ENCODE results near the gene C1QL1. TPM values are rescaled to one million over a fixed set of nuclear protein-coding genes. Genes with fewer than 3 reads are reported as not detected.

Gene C1QL1
- total and polyA plus RNA-seq, 9 of the 15 experiments (the other 6 are each of a cell fraction or from before 2014, with no cell fraction given) = 0.07 to 0.12 (median 0.09) TPM; not detected in 6

- TF ChIP-seq SIN3B (IDR thresholded peaks at IDR 0.05; ENCODE audit: low read depth) = no peak
- TF ChIP-seq CTBP1 (IDR thresholded peaks at IDR 0.05; ENCODE audit: borderline replicate concordance) = no peak
- TF ChIP-seq DMBX1 (CRISPR knock-in tag; IDR thresholded peaks at IDR 0.05; ENCODE audit: borderline replicate concordance) = no peak
Observed at GRCh38 chr17:44922136-44922535, 46.0 kb downstream of the C1QL1 start (continued).

- H3K4me2 ChIP-seq (ENCODE audit: insufficient read depth, low read length) = no peak overlapping the region
- H3K79me2 ChIP-seq (ENCODE audit: control insufficient read depth, insufficient read depth, low read length) = no peaks in the 10 kb centered on the region
- TF ChIP-seq, protein P1, sequence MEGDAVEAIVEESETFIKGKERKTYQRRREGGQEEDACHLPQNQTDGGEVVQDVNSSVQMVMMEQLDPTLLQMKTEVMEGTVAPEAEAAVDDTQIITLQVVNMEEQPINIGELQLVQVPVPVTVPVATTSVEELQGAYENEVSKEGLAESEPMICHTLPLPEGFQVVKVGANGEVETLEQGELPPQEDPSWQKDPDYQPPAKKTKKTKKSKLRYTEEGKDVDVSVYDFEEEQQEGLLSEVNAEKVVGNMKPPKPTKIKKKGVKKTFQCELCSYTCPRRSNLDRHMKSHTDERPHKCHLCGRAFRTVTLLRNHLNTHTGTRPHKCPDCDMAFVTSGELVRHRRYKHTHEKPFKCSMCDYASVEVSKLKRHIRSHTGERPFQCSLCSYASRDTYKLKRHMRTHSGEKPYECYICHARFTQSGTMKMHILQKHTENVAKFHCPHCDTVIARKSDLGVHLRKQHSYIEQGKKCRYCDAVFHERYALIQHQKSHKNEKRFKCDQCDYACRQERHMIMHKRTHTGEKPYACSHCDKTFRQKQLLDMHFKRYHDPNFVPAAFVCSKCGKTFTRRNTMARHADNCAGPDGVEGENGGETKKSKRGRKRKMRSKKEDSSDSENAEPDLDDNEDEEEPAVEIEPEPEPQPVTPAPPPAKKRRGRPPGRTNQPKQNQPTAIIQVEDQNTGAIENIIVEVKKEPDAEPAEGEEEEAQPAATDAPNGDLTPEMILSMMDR (IDR thresholded peaks at IDR 0.05 in 2 of 3, conservative IDR thresholded peaks at IDR 0.05 in 1 of 3; ENCODE audit: insufficient read depth in 2 of 3, low read depth in 1 of 3, low read length in 3 of 3) = peak in 2 of 3 experiments; percentile 13 to 20; a peak in 2 of 6 replicates
- TF ChIP-seq, protein P2, sequence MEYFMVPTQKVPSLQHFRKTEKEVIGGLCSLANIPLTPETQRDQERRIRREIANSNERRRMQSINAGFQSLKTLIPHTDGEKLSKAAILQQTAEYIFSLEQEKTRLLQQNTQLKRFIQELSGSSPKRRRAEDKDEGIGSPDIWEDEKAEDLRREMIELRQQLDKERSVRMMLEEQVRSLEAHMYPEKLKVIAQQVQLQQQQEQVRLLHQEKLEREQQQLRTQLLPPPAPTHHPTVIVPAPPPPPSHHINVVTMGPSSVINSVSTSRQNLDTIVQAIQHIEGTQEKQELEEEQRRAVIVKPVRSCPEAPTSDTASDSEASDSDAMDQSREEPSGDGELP (CRISPR knock-in tag; IDR thresholded peaks at IDR 0.05; ENCODE audit: borderline replicate concordance) = peak; percentile 39; the same call in 1 of the 2 replicates
- TF ChIP-seq FOXJ2 (tag; IDR thresholded peaks at IDR 0.05) = no peak
- TF ChIP-seq, protein P3, sequence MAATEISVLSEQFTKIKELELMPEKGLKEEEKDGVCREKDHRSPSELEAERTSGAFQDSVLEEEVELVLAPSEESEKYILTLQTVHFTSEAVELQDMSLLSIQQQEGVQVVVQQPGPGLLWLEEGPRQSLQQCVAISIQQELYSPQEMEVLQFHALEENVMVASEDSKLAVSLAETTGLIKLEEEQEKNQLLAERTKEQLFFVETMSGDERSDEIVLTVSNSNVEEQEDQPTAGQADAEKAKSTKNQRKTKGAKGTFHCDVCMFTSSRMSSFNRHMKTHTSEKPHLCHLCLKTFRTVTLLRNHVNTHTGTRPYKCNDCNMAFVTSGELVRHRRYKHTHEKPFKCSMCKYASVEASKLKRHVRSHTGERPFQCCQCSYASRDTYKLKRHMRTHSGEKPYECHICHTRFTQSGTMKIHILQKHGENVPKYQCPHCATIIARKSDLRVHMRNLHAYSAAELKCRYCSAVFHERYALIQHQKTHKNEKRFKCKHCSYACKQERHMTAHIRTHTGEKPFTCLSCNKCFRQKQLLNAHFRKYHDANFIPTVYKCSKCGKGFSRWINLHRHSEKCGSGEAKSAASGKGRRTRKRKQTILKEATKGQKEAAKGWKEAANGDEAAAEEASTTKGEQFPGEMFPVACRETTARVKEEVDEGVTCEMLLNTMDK (IDR thresholded peaks at IDR 0.05; ENCODE audit: borderline replicate concordance, insufficient read depth, low read depth, low read length, poor library complexity, severe bottlenecking) = peak; percentile 57
- TF ChIP-seq ZBED1 (IDR thresholded peaks at IDR 0.05) = no peak
- TF ChIP-seq ZSCAN29 (IDR thresholded peaks at IDR 0.05) = no peak
- TF ChIP-seq NCOA2 (IDR thresholded peaks at IDR 0.05; ENCODE audit: partially characterized antibody in 2 of 2) = no peak
- no peak for TF ChIP-seq ZFPM2 (CRISPR knock-in tag; IDR thresholded peaks at IDR 0.05)
- no peak for TF ChIP-seq HOMEZ (CRISPR knock-in tag; IDR thresholded peaks at IDR 0.05)
- in situ Hi-C loops (cut with MboI) = loop anchor here (5.0 kb wide), 1 partner anchor 186 kb away; no protein-coding TSS in a partner anchor
- intact Hi-C loops (cut with micrococcal nuclease) = loop anchor here (2.0 kb wide), 2 partner anchors 97 to 211 kb away; partner anchors contain the start of gene PLCD3
- ChIA-PET POLR2A (interaction anchor here (1.0 to 1.6 kb wide), 5 partner anchors 9 to 169 kb away, joined by 3 to 6 read pairs (median 4); no protein-coding TSS in a partner anchor), CTCF (ENCODE audit: low intra/inter-chr PET ratio) (interaction anchor here (1.0 to 2.8 kb wide), 3 partner anchors 100 to 180 kb away, joined by 3 to 34 read pairs (median 10); no protein-coding TSS in a partner anchor)
- 0 out of 2 replicates have a peak, but pooled peaks cover 10% of the 10 kb centered on the region for H4K20me1 ChIP-seq (replicated peaks; ENCODE audit: control insufficient read depth, insufficient read depth, low read length)
- DNase-seq (ENCODE audit: extremely low read depth in 1 of 4, low spot score in 3 of 4) (peak; percentile 38 to 74 (median 73)), FAIRE-seq (peak; percentile 19), ATAC-seq (peak; percentile 64)
- peak overlapping the region; percentile 22; the same call in 1 of the 2 replicates for H2AFZ ChIP-seq (ENCODE audit: low read depth, low read length)
- peaks cover 2 to 8% of the 10 kb centered on the region in 2 experiments; a peak in 1 of 5 replicates for H3K27me3 ChIP-seq (ENCODE audit: control insufficient read depth in 2 of 2, insufficient read depth in 2 of 2, low read length in 2 of 2)
- no peak overlapping the region for H3K27ac ChIP-seq (ENCODE audit: extremely low read depth, low read depth, low read length)
- H3K9me3 ChIP-seq (replicated peaks; ENCODE audit: control insufficient read depth, insufficient read depth, low read depth, low read length) = no peaks in the 10 kb centered on the region
- H3K9me1 ChIP-seq (ENCODE audit: control insufficient read depth, insufficient read depth, low read length) = no peaks in the 10 kb centered on the region
- no peak overlapping the region for H3K4me3 ChIP-seq
- H3K4me1 ChIP-seq (replicated peaks in 1 of 2; ENCODE audit: control insufficient read depth in 2 of 2, insufficient read depth in 2 of 2, low read length in 2 of 2) = peaks cover 2 to 5% of the 10 kb centered on the region in 2 experiments; a peak in 4 of 5 replicates
- WGBS (ENCODE audit: insufficient coverage, low coverage, missing lambda C conversion rate) = 15% methylated on average over 11 of the region's 11 CpGs
- no peak overlapping the region; a peak in 1 of 4 replicates for H3K9ac ChIP-seq (ENCODE audit: insufficient read depth in 1 of 2, low read depth in 2 of 2, low read length in 2 of 2)
- peaks cover 7% of the 10 kb centered on the region; the same call in 2 of the 3 replicates for H3K36me3 ChIP-seq (ENCODE audit: control insufficient read depth, insufficient read depth, low read length)
- BruUV-seq (replicated peaks) = no TSS peak
Observed at GRCh38 chr17:44921122-44921882, 46.8 kb downstream of the C1QL1 start.

Measured in K562 (cell line).